Kidney epithelial cell (primary cell): ENCODE measurements around the gene TMEM120B. TPM values are rescaled to one million over a fixed set of nuclear protein-coding genes. Genes with fewer than 3 reads are reported as not detected.
"Not testable (repeated sequence)": the region's sequence is repeated elsewhere in the genome, so short reads cannot be mapped to it uniquely, and the experiment has no call there.

Experiments
- DNase-seq: peaks from one replicate; pipeline ENCODE4 v3.0.0-alpha.2; 2010; ENCODE audit warnings: low read depth
- H3K27me3 ChIP-seq: 2 replicates; pipeline ENCODE4 v1.6.0; 2011; ENCODE audit warnings: low read length; ENCODE audit not compliant: control insufficient read depth, insufficient read depth
- H3K36me3 ChIP-seq: 2 replicates; pipeline ENCODE4 v1.5.1; 2011; ENCODE audit warnings: low read length; ENCODE audit not compliant: control insufficient read depth, insufficient read depth
- H3K4me3 ChIP-seq: 2 replicates; pipeline ENCODE4 v1.5.1; 2011; ENCODE audit warnings: low read depth, mild to moderate bottlenecking, control low read depth, low read length
- CTCF ChIP-seq: IDR thresholded peaks from 2 replicates; pipeline ENCODE4 v1.5.1; 2011; ENCODE audit warnings: mild to moderate bottlenecking, moderate library complexity, low read length, control low read depth, inconsistent platforms; ENCODE audit not compliant: insufficient read depth, poor library complexity, severe bottlenecking
- total RNA-seq: library from RNA; depleted of rRNA; stranded (reverse); fragments of >200 nt; gene quantifications from 2 replicates; pipeline ENCODE4 v1.2.3, GENCODE V29; 2015

Gene TMEM120B
- total RNA-seq, 1 donor from 2014 or later, result 8.8 TPM

- no peak for DNase-seq
- no peaks in the 10 kb centered on the region for H3K36me3 ChIP-seq
- H3K27me3 ChIP-seq, result no peaks in the 10 kb centered on the region
- H3K4me3 ChIP-seq, result no peak overlapping the region
- no peak for TF ChIP-seq CTCF
These were observed 19.3 kb upstream of the TMEM120B start for GRCh38 chr12:121693155-121693687.

- Histone ChIP-seq H3K4me3 (no peak overlapping the region), H3K36me3 (no peaks in the 10 kb centered on the region), H3K27me3 (no peaks in the 10 kb centered on the region)
- no peak for DNase-seq
- TF ChIP-seq CTCF, result no peak
These were observed 15.4 kb upstream of the TMEM120B start for GRCh38 chr12:121697093-121697698.

GRCh38 chr12:121697861-121698260 lies 14.7 kb upstream of the TMEM120B start:
- H3K27me3 ChIP-seq, H3K4me3 ChIP-seq, H3K36me3 ChIP-seq, DNase-seq: not testable (repeated sequence)

- no peak for TF ChIP-seq CTCF
- H3K4me3 ChIP-seq, result no peak overlapping the region
These were observed 10.8 kb upstream of the TMEM120B start for GRCh38 chr12:121701667-121702277.

GRCh38 chr12:121702944-121703343 lies 9.6 kb upstream of the TMEM120B start:
- no peak for TF ChIP-seq CTCF
- H3K27me3 ChIP-seq, result no peaks in the 10 kb centered on the region
- no peaks in the 10 kb centered on the region for H3K36me3 ChIP-seq
- no peak for DNase-seq
- no peak overlapping the region for H3K4me3 ChIP-seq

More at GRCh38 chr12:121701667-121702277, 10.8 kb upstream of the TMEM120B start:
- no peaks in the 10 kb centered on the region for H3K36me3 ChIP-seq
- no peaks in the 10 kb centered on the region for H3K27me3 ChIP-seq
- no peak for DNase-seq

- H3K4me3 ChIP-seq, result no peak overlapping the region
- H3K36me3 ChIP-seq, result no peaks in the 10 kb centered on the region
- no peak for DNase-seq
- no peaks in the 10 kb centered on the region for H3K27me3 ChIP-seq
- no peak for TF ChIP-seq CTCF
These were observed 7.0 kb upstream of the TMEM120B start for GRCh38 chr12:121705514-121705913.
